SK-N-MC (cell line): ENCODE results near the gene OPA3.

Source experiments
- EZH2 ChIP-seq: fragments of 200-600 bp; sonication (generic); IDR thresholded peaks from one replicate; pipeline ENCODE4 v1.6.1; 2017; ENCODE audit warnings: antibody characterized with exemption
- FOXP2 ChIP-seq: optimal IDR thresholded peaks from 2 replicates; pipeline ENCODE3; 2011; ENCODE audit warnings: mild to moderate bottlenecking, moderate library complexity; ENCODE audit not compliant: insufficient read depth; ENCODE audit errors: extremely low read length, control extremely low read depth
- POLR2AphosphoS5 ChIP-seq: IDR thresholded peaks from 2 replicates; pipeline ENCODE4 v1.6.1; 2012; ENCODE audit warnings: mild to moderate bottlenecking, low read depth, low read length, borderline replicate concordance

DNA sequence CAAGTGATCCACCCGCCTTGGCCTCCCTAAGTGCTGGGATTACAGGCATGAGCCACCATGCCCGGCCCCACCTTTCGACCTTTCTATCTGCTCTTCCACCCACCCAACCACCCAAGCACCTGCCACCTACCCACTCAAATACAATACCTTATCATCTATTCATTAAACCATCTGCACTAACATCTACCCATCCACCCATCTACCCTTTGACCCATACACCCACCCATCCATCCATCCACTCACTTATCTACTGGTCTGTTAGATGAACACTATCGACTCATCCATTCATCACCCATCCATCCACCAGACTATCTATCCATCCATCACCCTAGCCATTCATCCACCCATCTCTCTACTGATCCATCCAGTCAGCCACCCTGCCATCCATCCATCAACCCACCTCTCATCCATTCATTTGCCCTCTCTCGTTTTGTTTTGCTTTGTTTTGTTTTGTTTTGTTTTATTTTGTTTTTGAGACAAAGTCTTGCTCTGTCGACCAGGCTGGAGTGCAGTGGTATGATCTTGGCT, 37.4 kb upstream of the OPA3 start:
- TF ChIP-seq EZH2 = no peak
- TF ChIP-seq POLR2AphosphoS5 = no peak
- TF ChIP-seq FOXP2 = no peak
